Stimulated activated CD8-positive, alpha-beta memory T cell treated with anti-CD3 and anti-CD28 coated beads, Interleukin-7, amount 100 ng/mL, for 1 hour (primary cell): ENCODE data around the gene PIK3R5.
"Not testable (repeated sequence)": the region's sequence is repeated elsewhere in the genome, so short reads cannot be mapped to it uniquely, and the experiment has no call there.

Experiments used
- DNase-seq, 2 donors: peaks; one replicate each; pipeline ENCODE4 v3.0.0-alpha.2; 2020; ENCODE audit warnings: low read depth in 2 of 2

PIK3R5 gene

DNA sequence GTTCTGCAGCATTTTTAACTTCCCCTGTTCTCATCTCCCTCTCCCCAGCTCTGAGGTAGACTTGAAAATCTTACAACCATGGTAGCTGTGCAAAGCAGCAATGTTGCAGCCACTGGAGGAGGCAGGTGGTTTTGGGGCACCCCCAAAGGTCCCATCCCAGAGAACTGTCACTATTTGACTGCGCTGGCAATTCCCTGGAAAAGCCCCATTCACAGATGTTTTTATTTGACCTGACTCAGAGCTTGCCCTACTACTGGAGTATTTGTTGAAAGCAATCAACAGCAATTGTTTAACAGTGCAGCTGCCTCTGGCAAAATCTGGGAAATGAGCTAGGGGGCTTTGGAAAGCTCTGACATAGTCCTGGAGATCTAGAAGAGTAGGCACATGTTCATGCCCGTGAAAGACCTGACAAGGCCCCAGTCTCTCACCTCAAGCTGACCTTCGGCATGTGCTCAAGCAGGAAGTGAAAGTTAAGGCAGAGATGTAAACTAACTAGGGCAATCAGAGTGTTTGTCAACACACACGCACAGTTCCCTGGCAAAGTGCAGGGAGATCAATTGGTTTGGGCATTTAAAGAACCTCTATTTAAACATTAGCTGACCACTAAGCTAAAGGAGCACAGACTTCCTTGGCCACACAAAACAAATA, 19.7 kb upstream of the PIK3R5 start:
- no peak for DNase-seq

DNA sequence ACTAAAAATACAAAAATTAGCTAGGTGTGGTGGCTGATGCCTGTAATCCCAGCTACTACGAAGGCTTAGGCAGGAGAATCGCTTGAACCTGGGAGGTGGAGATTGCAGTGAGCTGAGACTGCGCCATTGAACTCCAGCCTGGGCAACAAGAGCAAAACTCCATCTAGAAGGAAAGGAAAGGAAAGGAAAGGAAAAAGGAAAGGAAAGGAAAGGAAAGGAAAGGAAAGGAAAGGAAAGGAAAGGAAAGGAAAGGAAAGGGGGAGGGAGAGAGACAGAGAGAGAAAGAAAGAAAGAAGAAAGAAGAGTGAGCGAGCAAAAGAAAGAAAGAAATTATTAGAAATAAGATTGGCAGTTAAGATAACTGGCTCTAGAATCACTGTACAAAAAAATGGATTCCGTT, 18.7 kb upstream of the PIK3R5 start:
- DNase-seq: not testable (repeated sequence)

DNA sequence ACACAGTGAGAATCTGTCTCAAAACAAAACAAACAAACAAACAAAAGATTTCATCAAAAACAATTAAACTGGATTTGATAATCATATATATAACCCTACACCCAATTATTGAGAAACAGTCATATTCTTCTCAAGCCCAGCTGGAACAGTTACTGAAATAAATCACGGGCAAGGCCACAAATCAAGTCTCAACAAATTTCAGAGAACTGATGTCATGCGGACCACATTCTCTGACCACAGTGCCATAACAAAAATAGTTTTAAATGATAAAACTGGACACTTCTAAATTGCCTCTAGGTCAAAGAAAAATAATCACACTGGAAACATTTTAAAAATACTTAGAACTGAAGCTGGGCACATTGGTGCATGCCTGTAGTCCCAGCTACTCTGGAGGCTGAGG, 15.9 kb upstream of the PIK3R5 start:
- DNase-seq: no peak

DNA sequence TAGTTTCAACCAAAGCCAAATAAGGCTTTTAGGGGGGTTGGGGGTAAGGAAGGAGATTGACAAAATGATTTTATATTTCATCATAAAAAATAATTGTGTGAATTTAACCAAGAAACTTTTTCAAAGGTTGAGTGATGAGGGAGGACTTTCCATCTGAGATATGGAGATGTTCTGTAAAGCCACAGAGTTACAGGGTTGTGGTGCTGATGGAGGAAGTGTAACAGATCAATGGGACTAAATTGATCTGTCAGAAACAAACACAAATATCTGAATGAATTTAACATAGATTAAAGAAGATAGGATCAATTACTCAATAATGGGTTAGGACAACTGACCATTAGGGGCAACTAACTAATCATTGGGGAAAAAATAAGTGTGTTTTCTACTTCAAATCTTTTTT, 14.2 kb upstream of the PIK3R5 start:
- DNase-seq: no peak

DNA sequence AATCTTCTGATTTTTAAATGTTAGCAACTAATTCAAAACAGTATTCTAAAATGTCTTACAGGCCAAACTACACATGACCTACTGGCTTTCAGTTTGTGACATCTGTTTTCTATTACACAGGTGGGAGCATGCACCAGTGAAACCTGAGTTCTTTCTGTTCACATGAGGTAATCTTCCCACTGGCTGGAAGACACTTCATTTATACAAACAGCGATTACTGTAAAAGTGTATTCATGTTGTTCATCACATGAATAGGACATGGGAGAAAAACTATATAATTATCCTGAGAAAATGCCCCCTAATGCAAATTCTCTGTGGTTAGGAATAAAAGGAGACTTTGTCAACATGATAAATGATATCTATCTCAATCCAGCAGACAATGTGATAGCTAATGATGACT, 11.1 kb upstream of the PIK3R5 start:
- DNase-seq: no peak

DNA sequence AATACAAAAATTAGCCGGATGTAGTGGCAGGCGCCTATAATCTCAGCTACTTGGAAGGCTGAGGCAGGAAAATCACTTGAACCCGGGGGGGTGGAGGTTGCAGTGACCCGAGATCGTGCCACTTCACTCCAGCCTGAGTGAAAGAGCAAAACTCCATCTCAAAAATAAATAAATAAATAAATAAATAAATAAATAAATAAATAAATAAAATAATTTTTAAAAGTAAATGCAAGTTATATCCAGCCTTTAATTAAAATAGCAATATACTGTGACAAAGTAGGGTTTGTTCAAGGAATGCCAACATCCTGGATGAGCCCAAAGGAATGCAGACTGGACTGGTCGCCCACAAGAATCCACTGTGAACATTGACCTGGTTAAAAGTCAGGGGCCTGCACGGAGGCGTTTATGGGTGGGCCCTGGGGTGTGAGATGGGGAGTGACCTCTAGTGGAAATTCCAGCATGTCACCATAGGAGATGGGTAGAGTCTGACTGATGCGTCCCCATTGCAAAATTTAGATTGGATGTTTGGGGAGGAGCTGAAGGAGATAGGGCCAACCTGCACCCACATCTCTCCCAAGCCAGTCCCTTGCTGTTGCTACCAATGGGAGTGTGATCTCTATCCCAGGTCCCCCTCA, 9.7 kb upstream of the PIK3R5 start:
- no peak for DNase-seq

DNA sequence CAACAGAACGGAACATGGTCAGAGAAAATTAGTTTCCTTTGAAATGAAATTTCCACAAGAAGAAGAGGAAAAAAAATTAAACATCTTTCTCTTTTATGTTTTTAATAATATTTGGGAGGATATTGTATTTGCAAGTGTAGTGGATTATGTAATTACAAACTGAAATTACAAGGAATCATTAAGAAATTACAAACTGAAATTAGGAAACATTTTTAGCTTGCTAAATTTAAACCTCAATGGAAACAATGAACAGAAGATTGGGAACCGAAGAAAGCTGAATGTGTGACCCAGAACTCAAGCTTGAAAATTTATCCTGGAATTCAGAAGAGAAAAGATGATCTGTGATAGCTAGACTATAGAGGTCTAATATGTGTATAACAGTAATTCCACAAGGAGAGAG, 4.4 kb upstream of the PIK3R5 start:
- no peak for DNase-seq

DNA sequence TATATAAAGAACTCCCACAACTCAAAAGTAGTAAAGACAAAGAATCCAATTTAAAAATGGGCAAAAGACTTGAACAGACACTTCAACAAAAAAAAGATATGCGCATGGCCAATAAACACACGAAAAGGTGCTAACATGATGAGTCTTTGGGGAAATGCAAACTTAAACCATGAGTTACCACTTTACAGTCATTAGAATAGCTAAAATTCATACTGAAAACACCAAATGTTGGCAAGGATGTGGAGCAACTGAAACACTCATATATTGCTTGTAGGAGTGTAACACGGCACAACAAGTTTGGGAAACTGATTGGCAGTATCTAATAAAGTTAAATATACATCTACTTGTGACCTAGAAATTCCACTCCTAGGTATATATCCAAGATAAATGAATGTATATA, 3.0 kb upstream of the PIK3R5 start:
- no peak for DNase-seq

DNA sequence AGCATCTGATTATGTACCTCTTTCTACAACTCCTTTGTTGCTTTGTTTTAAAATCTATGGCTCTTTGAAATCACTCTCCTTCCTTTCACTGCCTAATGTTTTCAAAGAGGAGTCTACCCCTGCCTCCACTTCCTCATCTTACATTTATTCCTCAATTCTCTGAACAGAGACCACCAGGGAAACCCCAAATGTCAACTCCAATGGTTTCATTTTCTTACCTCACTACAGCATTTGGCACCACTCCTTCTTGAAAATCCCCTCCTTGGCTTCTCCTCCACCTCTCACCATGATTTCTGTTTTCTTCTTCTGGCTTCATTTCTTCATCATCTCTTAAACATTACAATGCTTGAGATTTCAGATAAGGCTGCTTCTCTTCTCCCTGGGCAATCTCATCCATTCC, 2.4 kb upstream of the PIK3R5 start:
- no peak for DNase-seq

DNA sequence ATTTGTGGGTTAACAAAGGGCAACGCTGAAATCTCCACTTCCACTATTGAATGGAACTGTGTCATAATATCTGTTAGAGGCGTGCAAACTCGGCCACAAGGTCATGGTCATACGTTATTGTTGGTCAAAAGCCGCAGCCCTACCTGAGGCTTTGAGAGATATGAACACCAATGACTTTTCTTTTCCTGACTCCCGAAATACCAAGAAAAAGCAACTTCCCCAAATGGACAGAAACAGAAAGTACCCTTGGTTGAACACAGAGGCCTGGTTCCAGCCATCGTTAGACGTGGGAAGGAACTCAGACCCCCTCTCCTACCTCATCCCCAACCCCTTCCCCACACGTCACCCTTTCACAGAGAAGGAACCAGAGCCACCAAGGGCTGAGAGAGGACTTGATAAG, 1.4 kb upstream of the PIK3R5 start:
- DNase-seq: no peak

DNA sequence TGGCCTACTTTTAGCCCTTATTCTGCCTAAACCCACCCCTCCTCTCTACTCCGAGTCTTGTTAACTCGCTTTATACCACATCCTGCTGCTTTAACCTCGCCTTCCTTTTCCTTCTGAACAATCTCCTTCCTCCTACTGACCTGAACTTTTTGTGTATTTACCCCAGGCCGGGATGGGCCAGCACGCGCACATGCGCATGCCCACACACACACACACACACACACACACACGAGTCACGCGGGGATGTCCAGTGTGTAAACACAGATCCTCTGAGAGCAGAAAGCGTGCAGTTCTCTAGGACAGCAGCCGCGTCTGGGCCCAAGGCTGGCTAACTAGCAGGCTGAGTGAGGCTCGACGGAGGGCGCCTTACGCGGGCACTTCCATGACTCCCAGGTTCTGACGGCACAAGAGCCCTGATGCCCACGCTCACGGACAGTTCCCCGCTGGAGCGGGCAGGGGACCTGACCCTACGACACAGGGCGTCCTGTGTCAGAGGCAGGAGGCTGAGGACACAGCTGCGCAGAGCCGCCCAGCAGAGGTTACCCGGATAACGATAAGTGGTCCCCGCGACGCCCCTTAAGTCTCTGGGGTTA, 610 bp downstream of the PIK3R5 start:
- no peak for DNase-seq

DNA sequence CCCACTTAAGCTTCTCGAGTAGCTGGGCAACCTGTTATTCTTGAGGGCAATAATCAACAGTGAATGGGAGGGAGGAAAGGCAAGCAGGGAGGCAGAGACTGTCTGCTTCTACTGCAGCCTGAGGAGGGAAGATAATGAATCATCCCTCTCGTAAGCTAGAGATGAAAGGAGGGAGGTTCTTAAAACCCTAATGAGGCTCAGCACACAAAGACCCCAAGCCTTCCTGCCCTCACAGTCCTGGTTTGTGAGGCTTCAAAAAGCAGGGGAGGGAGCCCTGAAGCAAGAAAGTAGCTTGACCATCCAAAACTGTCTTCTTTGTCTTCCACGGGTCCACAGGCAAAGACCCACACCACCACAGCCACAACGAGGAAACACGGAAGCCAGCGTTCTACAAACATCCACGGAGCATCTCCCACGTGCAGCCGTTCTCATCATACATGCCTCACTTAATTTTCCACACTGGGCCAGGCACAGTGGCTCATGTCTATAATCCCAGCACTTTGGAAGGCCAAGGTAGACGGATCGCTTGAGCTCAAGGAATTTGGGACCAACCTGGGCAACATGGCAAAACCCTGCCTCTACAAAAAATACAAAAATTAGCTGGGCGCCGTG, 1.8 kb downstream of the PIK3R5 start:
- DNase-seq: no peak

DNA sequence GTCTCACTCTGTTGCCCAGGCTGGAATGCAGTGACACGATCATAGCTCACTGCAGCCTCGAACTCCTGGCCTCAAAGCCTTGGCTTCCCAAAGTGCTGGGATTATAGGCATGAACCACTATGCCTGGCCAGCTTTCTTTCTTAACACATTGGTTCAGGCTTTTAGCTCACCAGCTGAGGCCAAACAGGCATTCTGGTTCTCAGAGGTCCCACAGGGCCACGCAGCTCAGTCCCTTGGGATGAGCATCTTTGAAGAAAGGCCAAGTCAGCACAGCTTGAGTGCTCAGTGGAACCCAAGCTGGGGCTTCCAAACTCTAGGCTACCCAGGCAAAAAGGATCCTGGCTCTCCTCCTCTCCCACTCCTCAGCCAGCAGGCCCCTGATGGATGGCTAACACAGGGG, 2.5 kb downstream of the PIK3R5 start:
- DNase-seq: no peak

DNA sequence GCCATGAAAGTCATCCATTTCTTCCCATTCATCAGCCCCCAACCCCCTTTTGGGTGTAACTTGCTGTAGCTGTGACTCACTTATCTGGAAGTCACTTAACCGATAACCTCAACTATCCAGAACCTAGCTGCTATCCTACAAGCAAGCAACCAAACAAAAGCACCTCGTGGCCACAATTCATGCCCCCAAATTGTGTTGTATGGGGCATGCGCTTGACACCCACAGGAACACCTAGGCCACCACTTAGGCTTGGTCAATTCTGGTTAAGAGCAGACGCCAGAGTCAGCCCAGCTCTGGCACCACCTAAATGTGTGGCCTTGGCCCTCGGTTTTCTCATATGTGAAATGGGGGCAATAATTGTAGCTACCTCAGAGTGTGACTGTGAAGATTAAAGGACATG, 3.7 kb downstream of the PIK3R5 start:
- no peak for DNase-seq

DNA sequence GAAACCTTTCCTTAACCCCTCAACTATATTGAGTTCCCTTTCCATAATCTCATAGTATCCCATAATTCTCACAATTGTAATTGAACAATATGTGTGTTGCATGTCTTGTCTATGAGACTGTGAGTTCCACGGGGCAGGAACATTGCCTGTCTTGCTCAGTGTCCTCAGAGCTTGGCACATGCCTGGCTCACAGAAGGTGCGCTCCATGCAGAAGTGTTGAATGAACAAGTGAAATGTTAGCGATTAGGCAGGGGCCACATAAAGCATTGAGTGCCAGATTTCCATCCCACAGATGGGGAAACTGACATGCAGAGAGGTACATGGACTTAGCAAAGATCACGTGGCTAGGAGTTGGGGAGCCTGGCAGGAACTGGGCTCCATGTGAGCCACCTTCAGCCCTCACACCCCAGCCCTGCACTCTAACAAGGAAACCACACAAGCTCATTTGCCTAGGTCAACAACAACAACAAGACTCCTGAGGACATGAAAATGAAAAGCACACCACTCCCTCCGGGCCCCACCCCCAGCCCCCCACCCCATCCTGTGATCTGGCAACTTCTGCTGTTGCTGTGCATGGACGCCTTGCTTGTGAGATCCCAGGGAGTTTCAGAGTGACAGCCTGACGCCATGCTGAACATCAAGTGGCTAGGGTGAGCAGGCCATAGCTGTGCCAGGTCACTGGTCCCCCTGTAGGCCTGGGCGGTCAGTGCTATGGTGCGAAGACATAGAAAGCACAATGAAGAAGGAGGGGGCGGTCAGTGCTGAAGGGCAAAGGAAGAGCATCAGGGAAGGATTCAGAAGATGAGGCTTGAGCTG, 5.0 kb downstream of the PIK3R5 start:
- no peak for DNase-seq

DNA sequence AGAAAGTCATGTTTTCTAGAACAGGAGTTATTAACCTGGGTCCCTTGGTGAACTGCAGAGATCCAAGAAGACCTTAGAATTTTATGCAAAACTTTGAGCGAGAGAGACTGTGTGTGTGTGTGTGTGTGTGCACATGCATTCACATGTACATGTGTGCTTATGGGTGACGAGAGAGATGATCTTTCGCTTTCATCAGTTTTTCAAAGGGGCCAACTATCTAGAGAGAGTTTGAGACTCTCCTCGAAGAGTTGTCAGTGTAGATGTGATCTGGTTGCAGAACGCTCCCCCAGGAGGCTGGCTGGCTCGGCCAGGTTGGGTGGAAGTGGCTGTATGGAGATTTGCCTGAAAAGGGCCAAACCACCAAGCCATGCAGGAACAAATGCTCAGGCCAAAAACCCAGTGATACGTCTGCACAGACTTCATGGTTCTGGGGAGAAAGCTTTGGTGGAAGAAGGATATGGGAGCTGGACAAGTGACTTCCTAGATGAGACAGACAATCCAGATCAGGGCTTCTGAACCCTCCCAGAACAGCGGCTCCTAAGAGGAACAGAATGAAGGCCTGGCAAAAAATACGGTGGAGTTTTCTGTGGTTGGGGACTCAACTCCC, 6.1 kb downstream of the PIK3R5 start:
- no peak for DNase-seq

DNA sequence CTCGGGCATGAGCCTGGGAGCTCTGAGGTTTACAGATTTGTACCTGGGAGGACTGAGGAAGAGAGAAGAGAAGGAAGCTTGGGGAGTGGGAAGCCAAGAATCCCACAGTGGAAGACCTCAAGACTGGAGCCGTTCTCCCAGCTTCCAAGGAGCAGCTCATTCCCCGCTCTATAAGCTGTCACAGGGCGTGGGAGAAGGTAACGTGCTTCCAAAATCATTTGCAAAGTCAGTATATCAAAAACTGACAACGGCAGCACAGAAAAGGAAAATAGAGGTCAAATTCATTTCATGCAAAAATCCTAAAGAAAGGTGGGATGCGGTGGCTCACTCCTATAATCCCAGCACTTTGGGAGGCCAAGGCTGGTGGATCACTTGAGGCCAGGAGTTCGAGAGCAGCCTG, 7.8 kb downstream of the PIK3R5 start:
- no peak for DNase-seq

DNA sequence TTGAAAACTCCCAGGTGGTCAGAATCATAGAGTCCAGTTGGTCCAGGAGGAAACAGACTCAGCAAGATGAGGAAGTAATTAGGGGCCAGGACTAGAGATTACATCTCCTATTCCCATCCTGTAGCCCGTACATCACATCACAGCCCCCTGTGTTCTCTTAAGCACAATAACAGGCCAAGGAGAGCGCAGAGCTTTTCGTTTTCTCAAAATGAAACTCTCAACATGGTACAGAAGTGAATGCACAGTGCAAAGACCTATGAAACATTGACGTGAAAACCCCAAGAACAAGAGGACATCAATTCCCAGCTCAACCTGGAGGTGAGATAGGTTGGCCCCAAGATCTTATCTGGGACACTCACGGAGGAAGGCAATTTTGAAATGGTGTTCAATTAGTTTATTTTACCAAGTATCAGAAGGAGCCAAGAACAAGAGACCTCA, 9.0 kb downstream of the PIK3R5 start:
- no peak for DNase-seq

DNA sequence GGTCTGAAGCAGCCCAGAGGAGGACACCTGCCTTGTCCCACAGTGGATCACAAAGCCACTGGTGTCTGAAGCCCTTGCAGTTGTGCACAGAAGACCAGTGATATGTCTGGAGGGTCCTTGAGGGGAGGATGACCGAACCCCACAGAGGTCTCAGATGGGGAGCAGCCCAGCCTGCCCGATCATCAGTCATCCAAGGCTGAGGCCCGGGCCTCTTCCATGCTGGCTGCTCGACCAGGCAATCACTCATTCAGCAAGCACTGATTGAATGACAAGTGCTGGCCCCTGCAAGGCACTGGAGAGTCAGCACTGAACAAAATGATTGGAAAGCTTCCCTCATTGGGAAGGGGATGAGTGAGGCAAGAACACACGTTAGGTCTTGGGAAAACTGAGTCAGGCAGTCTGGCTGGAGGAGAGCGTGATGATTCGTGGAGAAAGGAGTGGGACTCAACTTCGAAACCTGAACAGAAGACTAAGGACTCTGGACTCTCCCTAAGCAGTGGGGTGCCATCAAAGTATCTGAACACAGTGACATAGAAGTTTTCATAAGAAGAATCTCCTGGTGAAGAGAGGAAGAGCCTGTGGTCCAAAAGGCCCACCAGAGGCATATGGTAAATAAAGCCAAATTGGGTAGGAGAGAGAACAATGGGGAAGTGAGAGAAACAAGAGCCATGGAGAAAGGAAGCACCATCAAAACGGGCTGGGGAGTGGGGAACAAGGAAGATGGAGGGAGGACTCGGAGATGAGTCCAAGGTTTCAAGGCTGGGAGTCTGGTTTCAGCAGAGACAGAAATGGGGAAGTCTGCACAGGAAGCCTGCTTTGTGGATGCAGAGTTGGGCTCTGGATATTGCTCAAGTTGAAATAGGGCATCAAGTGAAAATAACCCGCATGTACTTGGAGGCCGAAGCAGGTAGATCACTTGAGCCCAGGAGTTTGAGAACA, 10.2 kb downstream of the PIK3R5 start:
- no peak for DNase-seq

DNA sequence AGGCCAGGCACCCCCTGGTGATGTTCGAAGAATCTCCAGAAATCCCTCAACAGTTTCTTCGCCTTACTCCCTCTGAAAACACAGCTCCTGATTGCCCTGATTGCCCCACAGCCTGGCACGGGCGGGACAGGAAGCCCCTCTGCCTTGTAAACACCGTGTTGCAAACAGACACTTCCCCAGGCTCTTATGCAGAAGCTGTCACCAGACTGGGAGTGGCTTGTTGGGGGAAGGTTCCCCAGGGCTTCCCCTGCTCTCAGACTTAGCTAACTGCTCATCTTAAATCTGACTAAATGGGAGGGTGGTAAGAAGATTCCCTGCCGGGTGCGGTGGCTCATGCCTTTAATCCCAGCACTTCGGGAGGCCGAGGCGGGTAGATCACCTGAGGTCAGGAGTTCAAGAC, 11.2 kb downstream of the PIK3R5 start:
- DNase-seq: peak; percentile 53 to 57
